WERI-Rb-1 (cell line): Measurements from ENCODE around the gene ZCRB1.

ENCODE experiments used
- DNase-seq: peaks from one replicate; pipeline ENCODE4 v3.0.0-alpha.2; 2020
- H3K27ac ChIP-seq: fragments of 250-450 bp; sonication (Bioruptor Pico); 2 replicates; pipeline ENCODE4 v1.5.1; 2020; ENCODE audit warnings: mild to moderate bottlenecking, moderate library complexity
- H3K27me3 ChIP-seq: fragments of 250-450 bp; sonication (Bioruptor Pico); 2 replicates; pipeline ENCODE4 v1.5.1; 2021; ENCODE audit warnings: mild to moderate bottlenecking, low read depth, moderate library complexity; ENCODE audit not compliant: insufficient read depth, severe bottlenecking
- H3K36me3 ChIP-seq: fragments of 250-450 bp; sonication (Bioruptor Pico); 2 replicates; pipeline ENCODE4 v1.5.1; 2020; ENCODE audit warnings: mild to moderate bottlenecking, moderate library complexity
- H3K4me3 ChIP-seq: 2 replicates; pipeline ENCODE4 v1.5.1; 2011; ENCODE audit warnings: low read depth, mild to moderate bottlenecking, control low read depth, low read length
- H3K9me3 ChIP-seq: fragments of 250-450 bp; sonication (Bioruptor Pico); 2 replicates; pipeline ENCODE4 v1.5.1; 2021; ENCODE audit warnings: mild to moderate bottlenecking, moderate library complexity; ENCODE audit not compliant: severe bottlenecking
- CTCF ChIP-seq: IDR thresholded peaks from 2 replicates; pipeline ENCODE4 v1.5.1; 2011; ENCODE audit warnings: low read depth, mild to moderate bottlenecking, control low read depth, inconsistent platforms, low read length

The ZCRB1 gene, protein sequence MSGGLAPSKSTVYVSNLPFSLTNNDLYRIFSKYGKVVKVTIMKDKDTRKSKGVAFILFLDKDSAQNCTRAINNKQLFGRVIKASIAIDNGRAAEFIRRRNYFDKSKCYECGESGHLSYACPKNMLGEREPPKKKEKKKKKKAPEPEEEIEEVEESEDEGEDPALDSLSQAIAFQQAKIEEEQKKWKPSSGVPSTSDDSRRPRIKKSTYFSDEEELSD

DNA sequence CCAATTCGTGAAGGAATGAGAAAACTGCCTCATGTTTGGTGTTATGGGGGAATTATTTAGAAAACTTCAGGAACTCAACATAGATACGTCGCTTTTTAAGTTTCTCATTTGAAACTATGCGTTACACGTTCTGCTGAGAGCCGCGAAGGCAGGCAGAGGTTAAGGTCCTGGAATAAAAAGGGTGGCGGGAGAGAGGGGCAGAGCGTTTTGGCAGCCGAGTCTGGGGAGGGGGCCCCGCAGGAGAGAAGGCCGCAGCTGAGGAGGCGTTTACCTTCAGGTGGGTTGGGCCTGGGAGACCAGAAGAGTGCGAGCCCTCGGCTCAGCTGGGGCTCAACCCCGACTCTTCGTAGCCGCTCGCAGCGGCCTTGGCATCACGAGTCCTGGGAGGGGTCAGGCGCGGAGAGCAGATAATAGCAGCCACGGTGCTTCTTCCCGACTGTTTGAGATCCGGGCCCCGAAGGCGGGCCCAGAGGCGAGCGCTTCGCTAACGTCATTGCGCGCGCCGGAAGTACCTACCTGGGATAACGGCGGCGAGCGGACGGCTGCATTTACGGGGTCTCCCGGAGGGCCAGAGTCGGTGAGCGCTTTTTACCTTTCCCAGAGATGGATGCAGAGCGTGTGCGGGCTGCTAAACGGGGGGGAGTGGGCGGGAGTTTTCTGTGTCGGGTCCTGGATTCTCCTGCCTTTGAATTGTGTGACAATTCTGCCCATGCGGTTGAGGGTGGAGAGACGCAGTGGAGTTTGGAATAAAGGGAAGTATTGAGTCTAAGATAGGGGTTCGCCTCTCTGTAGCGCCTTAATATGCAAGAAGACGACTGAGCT is at the start of gene ZCRB1, which contains the start of gene PPHLN1:
TSS of gene ZCRB1 (minus strand) at position 442 of the 822 bp plus-strand sequence. CDS start 1,992 bp downstream, outside the sequence.
TSS of gene PPHLN1 (plus strand) at position 515 of the 822 bp plus-strand sequence. CDS start 9,736 bp downstream, outside the sequence.
- no peaks in the 10 kb centered on the region for H3K27me3 ChIP-seq
- H3K9me3 ChIP-seq, result no peaks in the 10 kb centered on the region
- peak; percentile 87 for DNase-seq
- TF ChIP-seq CTCF, result no peak
- peak within 1 kb of the TSS; percentile 76 for H3K4me3 ChIP-seq
- H3K27ac ChIP-seq, result peak within 1 kb of the TSS; percentile 86
- H3K36me3 ChIP-seq, result peaks cover 10% of the 10 kb centered on the region

DNA sequence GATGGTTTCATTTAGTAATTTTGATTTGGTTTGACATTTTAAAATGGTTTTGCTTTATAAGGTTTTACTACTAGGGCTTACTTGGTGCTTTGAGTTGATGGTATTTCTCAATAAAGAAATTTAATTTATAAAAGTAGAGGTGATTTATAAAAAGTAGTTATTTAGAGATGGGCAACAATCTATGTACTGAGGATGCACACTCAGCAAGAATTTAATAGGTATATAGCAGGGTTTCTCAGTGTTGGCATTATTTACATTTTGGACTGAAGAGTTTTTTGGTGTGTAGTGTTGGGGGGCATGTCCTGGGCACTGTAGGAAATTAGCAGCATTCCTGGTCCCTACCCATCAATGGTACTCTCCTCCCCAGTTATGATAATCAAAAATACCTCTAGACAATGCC is 47.8 kb upstream of the ZCRB1 start:
- no peak for DNase-seq

GRCh38 chr12:42372154-42372791 is 46.4 kb upstream of the ZCRB1 start:
- H3K4me3 ChIP-seq, result no peak overlapping the region
- no peaks in the 10 kb centered on the region for H3K27me3 ChIP-seq
- H3K36me3 ChIP-seq, result no peaks in the 10 kb centered on the region; the same call in 1 of the 2 replicates
- TF ChIP-seq CTCF, result peak; percentile 71
- H3K27ac ChIP-seq, result no peak overlapping the region
- DNase-seq, result peak; percentile 30
- H3K9me3 ChIP-seq, result no peaks in the 10 kb centered on the region

More for the DNA sequence above, 47.8 kb upstream of the ZCRB1 start:
- Histone ChIP-seq H3K27ac (no peak overlapping the region), H3K4me3 (no peak overlapping the region), H3K36me3 (no peaks in the 10 kb centered on the region; the same call in 1 of the 2 replicates), H3K27me3 (no peaks in the 10 kb centered on the region), H3K9me3 (no peaks in the 10 kb centered on the region)
- no peak for TF ChIP-seq CTCF

DNA sequence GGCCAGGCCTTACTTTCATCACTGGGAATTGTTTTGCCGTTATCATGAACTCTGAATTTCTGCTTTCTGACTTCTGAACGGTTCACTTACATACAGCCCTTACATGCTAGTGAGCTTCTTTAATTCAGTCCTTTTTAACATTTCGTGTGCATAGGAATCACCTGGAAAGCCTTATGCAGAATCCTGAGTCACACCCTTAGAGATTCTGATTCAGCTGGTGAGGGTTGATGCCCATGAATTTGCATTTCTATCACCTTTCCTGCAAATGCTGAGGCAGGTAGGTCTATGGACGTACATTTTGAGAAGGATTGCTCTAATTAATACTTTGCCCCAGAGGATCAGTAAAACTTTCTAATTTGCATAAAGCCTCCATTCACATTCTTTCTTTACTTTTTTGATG is 44.1 kb upstream of the ZCRB1 start:
- Histone ChIP-seq H3K4me3 (no peak overlapping the region), H3K9me3 (no peaks in the 10 kb centered on the region), H3K27ac (no peak overlapping the region), H3K27me3 (no peaks in the 10 kb centered on the region), H3K36me3 (no peaks in the 10 kb centered on the region)
- no peak for TF ChIP-seq CTCF
- DNase-seq, result no peak

- Histone ChIP-seq H3K9me3 (no peaks in the 10 kb centered on the region), H3K4me3 (no peak overlapping the region), H3K27ac (no peak overlapping the region), H3K27me3 (no peaks in the 10 kb centered on the region), H3K36me3 (no peaks in the 10 kb centered on the region)
- DNase-seq, result peak; percentile 26
- TF ChIP-seq CTCF, result no peak
Observed at GRCh38 chr12:42365486-42365885, 39.6 kb upstream of the ZCRB1 start.
